Activated CD8-positive, alpha-beta memory T cell treated with anti-CD3 and anti-CD28 coated beads for 36 hours (primary cell): ENCODE measurements around the gene MAST4. TPM values are rescaled to one million over a fixed set of nuclear protein-coding genes. Genes with fewer than 3 reads are reported as not detected.
"Not testable (repeated sequence)": the region's sequence is repeated elsewhere in the genome, so short reads cannot be mapped to it uniquely, and the experiment has no call there.

Source experiments
- CTCF ChIA-PET: fragments of 350-600 bp; sonication (Branson Sonifier 250); formaldehyde crosslinking; loops from one replicate; lab custom pipeline; 2021; ENCODE audit warnings: antibody characterized with exemption; lab: Charles Lee
- POLR2A ChIA-PET: fragments of 350-600 bp; sonication (Branson Sonifier 250); formaldehyde crosslinking; loops from one replicate; lab custom pipeline; 2021; ENCODE audit warnings: antibody characterized with exemption; lab: Charles Lee
- total RNA-seq, 2 experiments: library from RNA; stranded (reverse); gene quantifications; one replicate each; pipeline ENCODE4 v1.2.3, GENCODE V29; 2021

The MAST4 gene
- total RNA-seq, 2 experiments from 2014 or later, result 11.4 to 11.6 TPM

DNA sequence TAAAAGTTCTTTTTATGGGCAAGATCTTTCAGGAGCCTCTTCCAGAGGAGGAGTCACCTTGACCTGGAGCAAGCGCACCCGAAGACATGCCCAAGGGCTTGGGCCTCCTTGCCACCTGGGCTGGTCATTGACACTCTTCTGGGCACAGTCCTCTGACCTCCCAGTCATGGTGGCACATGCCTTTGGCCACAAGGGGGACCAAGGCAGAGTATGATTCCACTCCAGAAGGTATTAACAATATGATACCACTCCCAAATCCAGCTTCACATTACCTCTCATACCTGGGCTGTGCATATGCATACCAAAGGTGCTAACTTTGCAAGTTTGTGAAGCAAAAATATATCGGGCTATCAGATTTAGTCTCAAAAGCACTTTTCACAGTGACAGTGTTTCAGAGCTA is 84.6 kb downstream of the MAST4 start:
- ChIA-PET CTCF (interaction anchor here (1.0 kb wide), 1 partner anchor 13 kb away, joined by 3 read pairs; no protein-coding TSS in a partner anchor), POLR2A (no interaction called here)

- ChIA-PET POLR2A (no interaction called here), CTCF (no interaction called here)
Observed at GRCh38 chr5:66684663-66685062, 88.5 kb downstream of the MAST4 start.

DNA sequence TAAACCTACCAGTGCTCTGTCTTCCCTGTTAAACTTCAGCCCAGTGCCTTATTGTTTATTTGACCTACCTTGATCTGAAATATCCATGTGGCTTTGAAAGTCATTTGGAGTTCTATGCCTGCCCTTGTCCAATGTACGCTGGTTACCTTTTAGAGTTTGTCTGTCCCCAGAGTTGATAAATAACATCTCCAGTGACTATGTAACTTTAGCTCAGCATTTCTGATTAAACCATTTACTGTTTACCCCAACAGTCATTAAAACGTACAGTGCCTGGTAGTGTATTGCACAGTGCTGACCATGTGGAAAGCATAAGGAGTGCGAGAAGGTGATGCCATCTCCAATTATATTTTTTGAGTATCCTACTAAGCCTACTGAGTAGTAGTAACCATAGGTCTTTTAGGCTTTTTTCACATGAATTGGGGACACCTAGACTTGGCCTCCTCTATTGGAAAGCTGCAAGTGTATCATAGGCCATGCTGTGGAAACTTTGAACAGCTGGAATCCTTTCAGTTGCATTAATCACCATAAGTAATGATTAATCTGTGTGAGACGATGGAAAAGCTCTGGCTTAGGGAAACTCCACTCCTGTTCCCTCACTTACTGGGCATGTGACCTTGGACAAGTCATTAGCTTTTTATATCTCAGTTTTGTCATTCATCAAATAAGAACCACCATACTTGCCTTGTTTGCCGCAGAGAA is 93.5 kb downstream of the MAST4 start:
- POLR2A ChIA-PET, result no interaction called here
- CTCF ChIA-PET, result no interaction called here

GRCh38 chr5:66694036-66694435 is 97.8 kb downstream of the MAST4 start:
- CTCF ChIA-PET, result interaction anchor here (1.0 to 1.1 kb wide), 2 partner anchors 14 to 388 kb away, joined by 3 read pairs; no protein-coding TSS in a partner anchor
- POLR2A ChIA-PET, result no interaction called here

- POLR2A ChIA-PET, result interaction anchor here (0.6 kb wide), 1 partner anchor 8 kb away, joined by 7 read pairs; no protein-coding TSS in a partner anchor
- CTCF ChIA-PET, result not testable (repeated sequence)
Observed at GRCh38 chr5:66695840-66696239, 99.6 kb downstream of the MAST4 start.

DNA sequence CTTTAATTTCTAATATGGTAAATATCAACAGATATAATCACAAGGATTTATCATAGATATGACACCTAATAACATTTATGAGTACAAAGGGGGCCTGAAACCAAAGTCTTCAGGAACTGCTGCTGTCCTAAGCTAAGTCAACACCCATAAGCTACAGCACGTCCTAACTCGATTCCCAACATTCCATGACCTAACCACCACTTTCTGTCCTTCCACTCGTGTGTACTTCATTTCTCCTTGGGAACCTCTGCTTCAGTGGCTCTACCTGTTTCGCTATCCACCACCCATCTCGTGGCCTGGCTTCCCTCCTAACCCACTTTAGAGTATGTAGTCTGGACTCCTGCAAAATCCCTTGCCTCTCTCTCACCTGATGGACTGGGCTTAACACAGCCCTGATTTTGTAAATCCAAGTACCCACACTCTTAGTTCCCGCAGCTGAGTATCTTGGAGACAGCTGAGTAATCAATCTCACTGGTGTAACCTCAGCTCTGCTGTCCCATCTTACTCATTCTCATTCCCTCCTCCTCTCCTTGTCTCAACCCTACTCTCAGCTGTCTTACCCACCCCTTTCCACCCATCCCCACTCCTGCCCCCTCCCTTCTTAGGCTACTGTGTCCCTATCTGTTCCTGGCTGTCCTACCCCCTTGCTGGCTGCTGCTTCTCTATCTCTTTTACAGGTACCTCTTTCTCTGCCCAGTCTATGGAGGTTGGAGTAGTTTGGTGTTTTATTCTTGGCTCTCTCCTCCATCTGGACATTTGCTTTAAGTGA is 101.8 kb downstream of the MAST4 start:
- ChIA-PET POLR2A (no interaction called here), CTCF (no interaction called here)

GRCh38 chr5:66701244-66701643 is 105.1 kb downstream of the MAST4 start:
- ChIA-PET POLR2A (no interaction called here), CTCF (no interaction called here)

DNA sequence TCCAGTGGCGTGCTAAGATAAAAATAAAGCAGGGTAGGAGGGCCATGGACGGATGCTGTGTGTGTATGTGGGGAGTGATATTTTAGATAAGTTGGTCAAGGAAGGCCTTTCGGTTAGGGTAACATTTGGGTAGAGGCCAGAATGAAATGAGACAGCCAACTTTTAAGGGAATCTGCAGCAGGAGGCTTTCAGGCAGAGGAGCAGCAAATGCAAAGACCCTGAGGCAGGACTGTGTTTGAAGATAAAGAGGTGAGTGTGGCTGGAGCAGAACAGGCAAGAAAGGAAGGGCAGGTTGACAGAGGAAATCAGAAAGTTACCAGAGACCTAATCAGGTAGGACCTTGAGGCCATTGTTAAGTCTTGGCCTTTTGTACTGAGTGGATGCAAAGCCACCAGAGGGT is 106.2 kb downstream of the MAST4 start:
- CTCF ChIA-PET, result no interaction called here
- POLR2A ChIA-PET, result no interaction called here

DNA sequence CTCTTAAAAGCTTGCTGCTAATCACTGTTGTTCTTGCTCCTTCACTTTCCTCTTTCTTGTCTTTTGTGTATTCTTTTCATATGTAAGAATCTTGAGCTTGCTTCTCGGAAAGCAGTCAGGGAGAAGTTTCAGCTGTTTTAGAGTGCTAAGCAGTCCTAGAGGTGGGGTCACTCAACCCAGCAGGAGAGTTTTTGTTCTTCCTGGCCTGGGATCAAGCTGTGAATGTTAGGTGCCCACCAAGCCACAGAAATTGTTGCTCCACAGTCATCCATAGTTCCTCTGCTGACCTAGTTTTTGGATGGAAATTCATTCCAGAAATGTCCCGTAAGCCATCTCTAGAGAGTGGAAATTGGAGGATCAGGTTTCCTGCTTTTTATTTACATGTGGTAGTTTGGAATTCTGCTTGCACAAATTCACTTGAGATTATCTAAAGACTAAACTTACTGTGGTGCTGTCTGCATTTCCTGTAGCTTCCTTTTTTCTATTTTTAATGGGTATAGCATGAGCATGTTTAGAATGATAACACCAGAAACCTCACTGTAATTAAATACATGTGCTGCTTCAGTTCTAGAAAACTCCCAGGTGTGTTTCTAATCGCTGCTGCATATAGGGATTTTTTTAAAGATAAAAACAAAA is 108.7 kb downstream of the MAST4 start:
- ChIA-PET CTCF (no interaction called here), POLR2A (no interaction called here)

DNA sequence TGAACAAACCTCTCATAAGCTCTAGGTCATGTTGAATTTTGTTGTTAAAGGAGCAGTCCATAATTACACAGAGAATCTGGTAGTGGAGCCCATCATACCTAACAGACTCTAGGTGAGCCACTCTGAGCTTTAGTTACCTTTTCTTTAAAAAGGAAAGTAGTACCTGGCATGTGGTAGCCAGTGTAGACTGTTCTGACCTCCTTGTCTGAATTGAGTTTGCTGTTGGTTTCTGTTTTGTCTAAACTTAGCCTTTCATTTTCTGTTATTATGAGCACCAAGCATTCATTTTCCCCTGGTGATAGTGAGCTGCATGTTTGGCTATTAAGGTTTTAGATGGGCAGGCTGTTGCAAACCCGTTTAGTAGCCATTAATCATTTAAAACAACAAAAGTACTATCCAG is 112.2 kb downstream of the MAST4 start:
- CTCF ChIA-PET, result interaction anchor here (1.1 kb wide), 1 partner anchor 24 kb away, joined by 3 read pairs; no protein-coding TSS in a partner anchor
- POLR2A ChIA-PET, result no interaction called here

DNA sequence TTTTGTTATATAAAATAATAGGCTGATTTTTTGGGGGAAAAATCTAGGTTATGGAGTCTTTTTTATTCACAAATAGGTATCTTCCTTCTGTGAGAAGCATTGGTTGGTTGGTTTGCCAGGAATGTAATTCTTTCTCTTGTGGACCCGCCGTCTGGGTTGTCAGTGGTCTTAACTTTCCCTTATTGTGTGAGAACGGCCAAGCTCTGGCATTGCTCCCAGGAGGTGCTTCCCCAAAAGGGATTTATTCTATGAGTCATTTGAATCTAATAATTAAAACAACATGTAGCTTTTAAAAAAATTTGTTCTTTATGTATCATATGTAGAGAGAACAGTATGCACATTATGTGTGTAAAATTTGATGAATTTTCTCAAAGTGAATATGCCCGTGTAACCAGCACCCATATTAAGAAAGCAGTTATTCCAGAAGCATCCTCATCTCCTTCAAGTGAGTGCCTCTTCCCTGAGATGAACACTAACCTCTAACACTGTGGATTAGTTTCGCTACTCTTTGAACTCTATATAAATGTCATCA is 114.4 kb downstream of the MAST4 start:
- POLR2A ChIA-PET, result no interaction called here

GRCh38 chr5:66713998-66714397 is 117.8 kb downstream of the MAST4 start:
- ChIA-PET CTCF (no interaction called here), POLR2A (no interaction called here)

More for the DNA sequence above, 114.4 kb downstream of the MAST4 start:
- CTCF ChIA-PET, result no interaction called here

DNA sequence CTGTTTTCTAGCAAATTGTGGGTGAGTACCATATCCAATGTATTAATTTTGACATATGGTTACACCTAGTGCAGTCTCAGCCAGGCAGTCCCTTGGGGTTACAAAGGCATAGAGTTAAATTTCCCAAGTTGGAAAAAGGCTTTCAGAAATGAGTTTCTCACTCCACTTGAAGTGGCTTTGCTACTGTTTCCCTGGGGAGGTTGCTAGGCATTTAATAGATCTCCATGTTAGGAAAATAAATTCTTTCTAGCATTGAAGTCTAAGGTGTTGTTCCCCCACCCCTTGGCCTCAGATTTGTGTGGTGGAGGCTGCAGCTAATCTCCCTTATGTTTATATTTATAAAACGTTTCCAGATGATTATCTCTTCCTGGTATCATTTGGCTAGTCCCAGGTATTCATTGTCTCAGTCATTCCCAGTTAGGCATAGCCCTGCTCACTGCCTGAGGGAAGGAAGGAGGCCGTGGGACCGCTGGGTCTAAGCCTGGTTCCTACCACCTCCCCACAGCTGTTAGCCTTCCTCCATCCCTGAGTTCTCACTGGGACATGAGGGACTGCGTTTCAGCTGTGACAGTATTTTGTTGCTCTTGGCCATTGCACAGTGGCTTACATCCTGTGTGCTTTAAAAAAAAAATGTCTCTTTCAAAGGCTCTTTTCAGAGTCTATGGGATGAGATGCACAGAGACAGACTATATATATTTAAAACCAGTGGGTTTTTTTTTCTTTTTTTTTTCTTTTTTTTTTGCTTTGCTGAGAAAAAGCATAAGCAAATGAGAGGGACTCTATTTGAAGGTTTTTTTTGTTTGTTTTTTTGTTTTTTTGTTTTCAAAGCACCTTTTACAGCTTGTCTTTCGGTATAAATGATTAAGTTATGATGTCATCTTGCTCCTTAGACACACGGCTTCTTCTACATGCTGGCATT is 121.5 kb downstream of the MAST4 start:
- POLR2A ChIA-PET, result no interaction called here
- CTCF ChIA-PET, result no interaction called here

- ChIA-PET POLR2A (no interaction called here), CTCF (no interaction called here)
Observed at GRCh38 chr5:66718374-66719002, 122.3 kb downstream of the MAST4 start.

DNA sequence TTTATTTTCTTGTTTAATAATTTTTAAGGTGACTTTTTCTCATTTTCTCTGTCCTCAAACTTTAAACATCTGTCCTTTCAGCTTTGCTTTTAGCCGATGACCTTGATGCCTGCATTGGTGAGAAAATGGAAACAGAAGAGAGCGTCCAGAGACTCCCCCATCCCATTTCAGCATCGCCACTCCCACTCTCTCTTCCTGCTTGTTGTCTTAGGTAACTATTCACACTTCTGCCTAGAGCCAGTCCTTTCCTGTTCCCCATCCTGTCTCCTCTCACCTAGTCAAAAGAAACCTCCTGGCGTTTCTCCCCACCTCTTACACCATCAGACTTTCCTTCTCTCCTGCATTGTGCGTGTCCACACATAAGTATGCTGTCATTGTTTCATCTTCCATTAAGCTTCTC is 124.6 kb downstream of the MAST4 start:
- ChIA-PET CTCF (no interaction called here), POLR2A (no interaction called here)

- ChIA-PET POLR2A (no interaction called here), CTCF (no interaction called here)
Observed at GRCh38 chr5:66722686-66723085, 126.5 kb downstream of the MAST4 start.

- ChIA-PET POLR2A (no interaction called here), CTCF (no interaction called here)
Observed at GRCh38 chr5:66724349-66725139, 128.4 kb downstream of the MAST4 start.

GRCh38 chr5:66727630-66728029 is 131.4 kb downstream of the MAST4 start:
- ChIA-PET POLR2A (no interaction called here), CTCF (no interaction called here)
